GM23248 (cell line): Measurements from ENCODE around the gene HMOX1. TPM values are rescaled to one million over a fixed set of nuclear protein-coding genes. Genes with fewer than 3 reads are reported as not detected.
A peak's percentile ranks its signal among the peaks of the same experiment; 100 is the strongest.

Source experiments
- DNase-seq: peaks from one replicate; pipeline ENCODE4 v3.0.0-alpha.2; 2015
- H2AFZ ChIP-seq: fragments of 200-600 bp; sonication (generic); 2 replicates; pipeline ENCODE4 v1.6.1; 2016; ENCODE audit warnings: antibody characterized with exemption
- H3F3A ChIP-seq: fragments of 200-600 bp; sonication (generic); 2 replicates; pipeline ENCODE4 v1.6.1; 2016; ENCODE audit warnings: mild to moderate bottlenecking, antibody characterized with exemption, mixed run types; ENCODE audit not compliant: insufficient read depth
- H3K27ac ChIP-seq: fragments of 200-600 bp; sonication (generic); 2 replicates; pipeline ENCODE4 v1.5.1; 2016; ENCODE audit warnings: mild to moderate bottlenecking
- H3K27me3 ChIP-seq: fragments of 200-600 bp; sonication (generic); replicated peaks from 2 replicates; pipeline ENCODE4 v1.6.1; 2016; ENCODE audit warnings: mild to moderate bottlenecking; ENCODE audit not compliant: insufficient read depth
- H3K36me3 ChIP-seq: fragments of 200-600 bp; sonication (generic); 2 replicates; pipeline ENCODE4 v1.6.1; 2016; ENCODE audit warnings: low read depth, mild to moderate bottlenecking
- H3K4me1 ChIP-seq: fragments of 200-600 bp; sonication (generic); 2 replicates; pipeline ENCODE4 v1.6.1; 2016; ENCODE audit warnings: mild to moderate bottlenecking; ENCODE audit not compliant: insufficient read depth
- H3K4me2 ChIP-seq: fragments of 200-600 bp; sonication (generic); one replicate; pipeline ENCODE4 v1.6.1; 2016; ENCODE audit warnings: mild to moderate bottlenecking; ENCODE audit not compliant: unreplicated experiment
- H3K4me3 ChIP-seq: fragments of 200-600 bp; sonication (generic); 2 replicates; pipeline ENCODE4 v1.5.1; 2016; ENCODE audit warnings: mild to moderate bottlenecking
- H3K79me2 ChIP-seq: fragments of 200-600 bp; sonication (generic); 2 replicates; pipeline ENCODE4 v1.6.1; 2016; ENCODE audit warnings: mild to moderate bottlenecking; ENCODE audit not compliant: insufficient read depth
- H3K9ac ChIP-seq: fragments of 200-600 bp; sonication (generic); 2 replicates; pipeline ENCODE4 v1.6.1; 2016; ENCODE audit warnings: mild to moderate bottlenecking
- H3K9me2 ChIP-seq: fragments of 200-600 bp; sonication (generic); 2 replicates; pipeline ENCODE4 v1.6.1; 2016; ENCODE audit warnings: mixed run types, mild to moderate bottlenecking, moderate library complexity; ENCODE audit not compliant: insufficient read depth
- H3K9me3 ChIP-seq: fragments of 200-600 bp; sonication (generic); one replicate; pipeline ENCODE4 v1.6.1; 2017; ENCODE audit warnings: low read depth
- H4K20me1 ChIP-seq: fragments of 200-600 bp; sonication (generic); 2 replicates; pipeline ENCODE4 v1.6.0; 2016; ENCODE audit not compliant: insufficient read depth
- EZH2 ChIP-seq: fragments of 200-600 bp; sonication (generic); IDR thresholded peaks from 2 replicates; pipeline ENCODE4 v1.6.1; 2018; ENCODE audit warnings: antibody characterized with exemption, mild to moderate bottlenecking; ENCODE audit not compliant: insufficient read depth, poor library complexity, severe bottlenecking
- EZH2phosphoT487 ChIP-seq: fragments of 200-600 bp; sonication (generic); IDR thresholded peaks from 2 replicates; pipeline ENCODE4 v1.6.1; 2018; ENCODE audit warnings: antibody characterized with exemption, moderate library complexity, mild to moderate bottlenecking, low read depth; ENCODE audit not compliant: insufficient read depth
- WGBS, 2 experiments: methylation state at CpG; one replicate each; pipeline ENCODE4 v1.1.6; 2015 to 2017; ENCODE audit warnings: low lambda C conversion rate in 2 of 2, low coverage in 1 of 2; ENCODE audit errors: missing lambda C conversion rate in 2 of 2; 5-methylcytosine and 5-hydroxymethylcytosine counted together
- in situ Hi-C: fragments of 300-500 bp; cut with MboI; formaldehyde crosslinking; loops from 2 replicates; pipeline ENCODE4 v1.15.0; 2020
- polyA plus RNA-seq: library from polyadenylated mRNA; unstranded; fragments of >200 nt; fragmentation: Nextera tagmentation; extraction: Ambion mirVana; gene quantifications from 2 replicates; pipeline ENCODE4 v1.2.1, GENCODE V29; 2016
- total RNA-seq: library from RNA; depleted of rRNA; stranded (reverse); fragments of >200 nt; shearing (Covaris generic); gene quantifications from 2 replicates; pipeline ENCODE4 v1.2.3, GENCODE V29; 2014

HMOX1 gene
- total and polyA plus RNA-seq, 2 experiments from 2014 or later, result 44.3 to 82.9 TPM

DNA sequence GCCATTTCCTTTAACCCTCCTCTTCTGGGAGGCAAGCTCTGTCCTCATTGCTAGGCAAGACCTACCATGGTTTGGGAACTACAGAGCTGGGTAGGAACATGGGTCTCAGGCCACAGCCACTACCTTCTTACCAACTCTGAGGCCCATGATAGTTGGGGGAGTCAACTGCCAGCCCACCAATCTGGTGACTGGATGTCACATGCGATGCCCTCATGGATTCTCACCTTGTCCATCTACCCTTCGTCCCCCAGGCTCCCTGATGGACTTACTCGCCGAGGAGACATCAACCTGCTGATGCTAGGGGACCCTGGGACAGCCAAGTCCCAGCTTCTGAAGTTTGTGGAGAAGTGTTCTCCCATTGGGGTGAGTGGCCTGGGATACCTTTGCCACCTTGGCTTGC lies 32.7 kb downstream of the HMOX1 start:
- no peaks in the 10 kb centered on the region for H3K9me3 ChIP-seq
- H3K9ac ChIP-seq, result no peak overlapping the region
- no peaks in the 10 kb centered on the region for H3K27me3 ChIP-seq
- no peaks in the 10 kb centered on the region for H3K9me2 ChIP-seq
- DNase-seq, result no peak
- no peak overlapping the region for H3K4me3 ChIP-seq
- no peaks in the 10 kb centered on the region for H3F3A ChIP-seq
- in situ Hi-C loops, result no loop called here
- H3K36me3 ChIP-seq, result no peaks in the 10 kb centered on the region
- WGBS, 2 experiments, result 95 to 98% methylated on average over 4 of the region's 4 CpGs
- no peaks in the 10 kb centered on the region for H4K20me1 ChIP-seq
- TF ChIP-seq EZH2 (no peak), EZH2phosphoT487 (no peak)
- no peak overlapping the region for H2AFZ ChIP-seq
- H3K79me2 ChIP-seq, result no peaks in the 10 kb centered on the region
- peaks cover 6% of the 10 kb centered on the region; the same call in 1 of the 2 replicates for H3K4me1 ChIP-seq
- H3K4me2 ChIP-seq, result no peak overlapping the region
- H3K27ac ChIP-seq, result no peak overlapping the region

DNA sequence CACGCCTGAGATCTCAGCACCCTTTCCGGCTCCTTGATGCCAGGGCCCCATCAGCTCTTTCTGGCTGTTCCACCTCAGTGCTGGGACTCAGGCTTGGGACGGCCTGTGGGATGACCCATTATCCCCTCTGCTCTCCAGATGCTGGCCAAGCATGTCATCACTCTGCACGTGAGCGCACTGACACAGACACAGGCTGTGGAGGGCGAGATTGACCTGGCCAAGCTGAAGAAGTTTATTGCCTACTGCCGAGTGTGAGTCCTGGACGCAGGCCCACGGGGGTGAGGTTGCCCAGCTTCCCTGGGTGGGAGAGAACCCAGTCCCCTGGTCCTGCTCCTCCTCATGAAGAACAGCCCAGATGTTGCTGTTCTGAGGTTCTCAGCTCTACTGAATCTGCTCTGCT lies 36.7 kb downstream of the HMOX1 start:
- H3K4me3 ChIP-seq, result no peak overlapping the region
- no peak overlapping the region for H2AFZ ChIP-seq
- H3K79me2 ChIP-seq, result no peaks in the 10 kb centered on the region
- no peak overlapping the region for H3K27ac ChIP-seq
- H3K9me2 ChIP-seq, result no peaks in the 10 kb centered on the region
- no peak for DNase-seq
- no peak overlapping the region for H3K4me2 ChIP-seq
- H3K9me3 ChIP-seq, result no peaks in the 10 kb centered on the region
- H3K9ac ChIP-seq, result no peak overlapping the region
- 89 to 92% methylated on average over 9 of the region's 9 CpGs for WGBS, 2 experiments
- H3F3A ChIP-seq, result no peaks in the 10 kb centered on the region
- no peaks in the 10 kb centered on the region for H4K20me1 ChIP-seq
- no peaks in the 10 kb centered on the region for H3K27me3 ChIP-seq
- H3K4me1 ChIP-seq, result peaks cover 6% of the 10 kb centered on the region; the same call in 1 of the 2 replicates
- no peaks in the 10 kb centered on the region for H3K36me3 ChIP-seq
- in situ Hi-C loops, result no loop called here
- TF ChIP-seq EZH2phosphoT487 (no peak), EZH2 (no peak)

DNA sequence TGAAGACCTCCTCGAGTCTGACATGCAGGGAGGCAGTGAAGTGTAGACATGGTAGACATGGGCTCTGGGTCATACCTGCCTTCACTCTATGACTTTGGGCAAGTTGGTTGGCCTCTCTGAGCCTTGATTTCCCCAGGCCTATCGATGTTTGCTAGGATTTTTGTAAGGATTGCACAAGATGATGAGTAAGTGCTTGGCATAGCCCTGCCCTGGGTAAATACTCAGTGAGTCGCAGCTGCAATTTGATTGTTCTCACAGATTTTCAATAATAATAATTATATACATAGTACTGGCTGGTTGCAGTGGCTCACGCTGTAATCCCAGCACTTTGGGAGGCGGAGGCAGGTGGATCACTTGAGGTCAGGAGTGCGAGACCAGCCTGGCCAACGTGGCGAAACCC lies 37.2 kb downstream of the HMOX1 start:
- Histone ChIP-seq H2AFZ (no peak overlapping the region), H3K4me3 (no peak overlapping the region), H3K36me3 (no peaks in the 10 kb centered on the region), H3K79me2 (no peaks in the 10 kb centered on the region), H3K9me3 (no peaks in the 10 kb centered on the region), H4K20me1 (no peaks in the 10 kb centered on the region), H3K9me2 (no peaks in the 10 kb centered on the region), H3K4me1 (peaks cover 6% of the 10 kb centered on the region; the same call in 1 of the 2 replicates), H3K27me3 (no peaks in the 10 kb centered on the region), H3K9ac (no peak overlapping the region), H3F3A (no peaks in the 10 kb centered on the region), H3K27ac (no peak overlapping the region), H3K4me2 (no peak overlapping the region)
- TF ChIP-seq EZH2phosphoT487, result no peak
- TF ChIP-seq EZH2, result no peak
- peak; percentile 70 for DNase-seq
- WGBS, 2 experiments, result 82 to 88% methylated on average over 8 of the region's 8 CpGs
- in situ Hi-C loops, result no loop called here

DNA sequence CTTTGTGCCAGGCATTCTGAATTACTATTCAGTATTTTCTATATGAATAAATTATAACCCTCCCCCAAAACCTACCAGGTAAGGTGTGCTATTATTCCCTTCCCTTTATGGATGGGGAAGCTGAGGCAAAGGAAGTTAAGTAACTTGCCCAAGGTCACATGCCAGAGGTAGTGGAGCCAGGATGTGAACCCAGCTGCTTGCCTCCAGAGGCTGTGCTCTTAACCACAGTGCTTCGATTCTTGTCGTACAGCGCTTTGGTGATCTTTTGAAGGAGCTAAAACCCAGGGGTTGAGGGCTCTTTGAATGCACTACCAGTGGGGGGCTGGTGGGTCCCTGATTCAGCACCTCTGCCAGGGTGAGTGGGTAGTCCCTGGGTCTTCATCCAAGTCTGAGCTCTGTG lies 37.8 kb downstream of the HMOX1 start:
- H3K9me3 ChIP-seq, result no peaks in the 10 kb centered on the region
- in situ Hi-C loops, result no loop called here
- no peaks in the 10 kb centered on the region for H3F3A ChIP-seq
- no peak overlapping the region for H3K27ac ChIP-seq
- H3K9me2 ChIP-seq, result no peaks in the 10 kb centered on the region
- no peaks in the 10 kb centered on the region for H4K20me1 ChIP-seq
- 97 to 98% methylated on average over 3 of the region's 3 CpGs for WGBS, 2 experiments
- H3K9ac ChIP-seq, result no peak overlapping the region
- no peak overlapping the region for H3K4me3 ChIP-seq
- H3K4me2 ChIP-seq, result no peak overlapping the region
- no peaks in the 10 kb centered on the region for H3K27me3 ChIP-seq
- no peak for DNase-seq
- H3K79me2 ChIP-seq, result no peaks in the 10 kb centered on the region
- H3K36me3 ChIP-seq, result no peaks in the 10 kb centered on the region
- peaks cover 6% of the 10 kb centered on the region; the same call in 1 of the 2 replicates for H3K4me1 ChIP-seq
- TF ChIP-seq EZH2phosphoT487 (no peak), EZH2 (no peak)
- H2AFZ ChIP-seq, result no peak overlapping the region

DNA sequence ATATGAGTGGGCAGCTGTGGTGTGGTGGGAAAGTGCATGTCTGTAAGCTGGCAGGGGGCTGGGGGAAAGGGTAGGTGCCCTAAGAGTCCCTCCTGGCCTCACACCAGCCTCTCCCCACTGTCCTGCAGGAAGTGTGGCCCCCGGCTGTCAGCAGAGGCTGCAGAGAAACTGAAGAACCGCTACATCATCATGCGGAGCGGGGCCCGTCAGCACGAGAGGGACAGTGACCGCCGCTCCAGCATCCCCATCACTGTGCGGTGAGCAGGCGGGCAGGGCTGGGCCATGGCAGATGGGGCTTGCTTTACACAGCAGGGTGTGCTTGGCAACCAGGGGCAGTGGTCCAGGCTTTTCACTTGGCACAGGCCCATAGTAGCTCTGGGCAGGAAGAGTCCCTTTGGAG lies 38.9 kb downstream of the HMOX1 start:
- Histone ChIP-seq H3K4me2 (no peak overlapping the region), H4K20me1 (no peaks in the 10 kb centered on the region), H3K9ac (no peak overlapping the region), H3K9me2 (no peaks in the 10 kb centered on the region), H3K27ac (no peak overlapping the region), H3K4me1 (peaks cover 6% of the 10 kb centered on the region; the same call in 1 of the 2 replicates), H3K4me3 (no peak overlapping the region), H3K36me3 (no peaks in the 10 kb centered on the region), H3F3A (no peaks in the 10 kb centered on the region), H3K9me3 (no peaks in the 10 kb centered on the region), H2AFZ (no peak overlapping the region), H3K79me2 (no peaks in the 10 kb centered on the region), H3K27me3 (no peaks in the 10 kb centered on the region)
- 94 to 98% methylated on average over 10 of the region's 10 CpGs for WGBS, 2 experiments
- in situ Hi-C loops, result no loop called here
- no peak for TF ChIP-seq EZH2
- TF ChIP-seq EZH2phosphoT487, result no peak
- no peak for DNase-seq
